ENCODE results near the gene PCDHB7.
"Not testable (repeated sequence)": the region's sequence is repeated elsewhere in the genome, so short reads cannot be mapped to it uniquely, and the experiment has no call there.

DNA sequence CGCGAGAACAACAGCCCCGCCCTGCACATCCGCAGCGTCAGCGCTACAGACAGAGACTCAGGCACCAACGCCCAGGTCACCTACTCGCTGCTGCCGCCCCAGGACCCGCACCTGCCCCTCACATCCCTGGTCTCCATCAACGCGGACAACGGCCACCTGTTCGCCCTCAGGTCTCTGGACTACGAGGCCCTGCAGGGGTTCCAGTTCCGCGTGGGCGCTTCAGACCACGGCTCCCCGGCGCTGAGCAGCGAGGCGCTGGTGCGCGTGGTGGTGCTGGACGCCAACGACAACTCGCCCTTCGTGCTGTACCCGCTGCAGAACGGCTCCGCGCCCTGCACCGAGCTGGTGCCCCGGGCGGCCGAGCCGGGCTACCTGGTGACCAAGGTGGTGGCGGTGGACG lies 43.1 kb downstream of the PCDHB7 start:
- not testable (repeated sequence) for TF ChIP-seq ZFP30 (CRISPR knock-in tag; IDR thresholded peaks at IDR 0.05); ZNF565 (CRISPR knock-in tag; conservative IDR thresholded peaks at IDR 0.05; ENCODE audit: low read depth); ZFP3 (CRISPR knock-in tag; IDR thresholded peaks at IDR 0.05); ZC3H10 (CRISPR knock-in tag; IDR thresholded peaks at IDR 0.05); ARNTL (CRISPR knock-in tag; IDR thresholded peaks at IDR 0.05; ENCODE audit: borderline replicate concordance, low read depth); TOX (CRISPR knock-in tag; IDR thresholded peaks at IDR 0.05; ENCODE audit: borderline replicate concordance); OSR1 (CRISPR knock-in tag; IDR thresholded peaks at IDR 0.05); ZNF8 (CRISPR knock-in tag; IDR thresholded peaks at IDR 0.05); BACH2 (CRISPR knock-in tag; IDR thresholded peaks at IDR 0.05; ENCODE audit: borderline replicate concordance)
- TF ChIP-seq, protein P1, sequence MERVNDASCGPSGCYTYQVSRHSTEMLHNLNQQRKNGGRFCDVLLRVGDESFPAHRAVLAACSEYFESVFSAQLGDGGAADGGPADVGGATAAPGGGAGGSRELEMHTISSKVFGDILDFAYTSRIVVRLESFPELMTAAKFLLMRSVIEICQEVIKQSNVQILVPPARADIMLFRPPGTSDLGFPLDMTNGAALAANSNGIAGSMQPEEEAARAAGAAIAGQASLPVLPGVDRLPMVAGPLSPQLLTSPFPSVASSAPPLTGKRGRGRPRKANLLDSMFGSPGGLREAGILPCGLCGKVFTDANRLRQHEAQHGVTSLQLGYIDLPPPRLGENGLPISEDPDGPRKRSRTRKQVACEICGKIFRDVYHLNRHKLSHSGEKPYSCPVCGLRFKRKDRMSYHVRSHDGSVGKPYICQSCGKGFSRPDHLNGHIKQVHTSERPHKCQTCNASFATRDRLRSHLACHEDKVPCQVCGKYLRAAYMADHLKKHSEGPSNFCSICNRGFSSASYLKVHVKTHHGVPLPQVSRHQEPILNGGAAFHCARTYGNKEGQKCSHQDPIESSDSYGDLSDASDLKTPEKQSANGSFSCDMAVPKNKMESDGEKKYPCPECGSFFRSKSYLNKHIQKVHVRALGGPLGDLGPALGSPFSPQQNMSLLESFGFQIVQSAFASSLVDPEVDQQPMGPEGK (CRISPR knock-in tag; IDR thresholded peaks at IDR 0.05; ENCODE audit: borderline replicate concordance): not testable (repeated sequence)
- TF ChIP-seq, protein P2, sequence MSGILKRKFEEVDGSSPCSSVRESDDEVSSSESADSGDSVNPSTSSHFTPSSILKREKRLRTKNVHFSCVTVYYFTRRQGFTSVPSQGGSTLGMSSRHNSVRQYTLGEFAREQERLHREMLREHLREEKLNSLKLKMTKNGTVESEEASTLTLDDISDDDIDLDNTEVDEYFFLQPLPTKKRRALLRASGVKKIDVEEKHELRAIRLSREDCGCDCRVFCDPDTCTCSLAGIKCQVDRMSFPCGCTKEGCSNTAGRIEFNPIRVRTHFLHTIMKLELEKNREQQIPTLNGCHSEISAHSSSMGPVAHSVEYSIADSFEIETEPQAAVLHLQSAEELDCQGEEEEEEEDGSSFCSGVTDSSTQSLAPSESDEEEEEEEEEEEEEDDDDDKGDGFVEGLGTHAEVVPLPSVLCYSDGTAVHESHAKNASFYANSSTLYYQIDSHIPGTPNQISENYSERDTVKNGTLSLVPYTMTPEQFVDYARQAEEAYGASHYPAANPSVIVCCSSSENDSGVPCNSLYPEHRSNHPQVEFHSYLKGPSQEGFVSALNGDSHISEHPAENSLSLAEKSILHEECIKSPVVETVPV (CRISPR knock-in tag; IDR thresholded peaks at IDR 0.05): not testable (repeated sequence)

Measured in SK-N-SH treated with all-trans-retinoic acid at 6 μM for 48 hours (cell line).